HCT116 (cell line): ENCODE measurements around the gene S1PR2. TPM values are rescaled to one million over a fixed set of nuclear protein-coding genes. Genes with fewer than 3 reads are reported as not detected.

Experiments
- ATAC-seq: fragments of 200-7000 bp; cut with Tn5 transposase; 2 replicates; pipeline ENCODE4 v1.9.1; 2020; ENCODE audit warnings: mild to moderate bottlenecking, moderate library complexity
- BruUV-seq: library from RNA; stranded (reverse); fragments of 400-500 nt; replicated peaks from 2 replicates; lab custom pipeline; 2021; lab: Mats Ljungman, UMichigan
- CTCF ChIA-PET: fragments of 300-600 bp; sonication (Branson Sonifier 250); formaldehyde crosslinking; loops from one replicate; lab custom pipeline; 2021; ENCODE audit warnings: antibody characterized with exemption; lab: Charles Lee
- POLR2A ChIA-PET: fragments of 300-600, 350-600 bp; sonication (Branson Sonifier 250); formaldehyde crosslinking; loops from one replicate; lab custom pipeline; 2021; ENCODE audit warnings: antibody characterized with exemption; lab: Charles Lee
- RAD21 ChIA-PET, 2 experiments: fragments of 300-600 bp; sonication (Branson Sonifier 250); formaldehyde crosslinking; loops; one replicate each; lab custom pipeline; 2023; ENCODE audit warnings: low total read pairs in 2 of 2; ENCODE audit not compliant: uncharacterized antibody in 2 of 2, unreplicated experiment in 2 of 2, low non-redundant PET in 1 of 2; lab: Charles Lee
- DNase-seq: peaks from one replicate; pipeline ENCODE4 v3.0.0-alpha.2; 2010; ENCODE audit warnings: low read depth, low spot score
- H2AFZ ChIP-seq: fragments of 200-600 bp; shearing (Covaris generic), sonication (generic); 2 replicates; pipeline ENCODE4 v1.6.1; 2017; ENCODE audit warnings: low read depth, mixed run types, mixed read lengths, antibody characterized with exemption, low read length; ENCODE audit not compliant: poor library complexity, severe bottlenecking
- H3K27ac ChIP-seq: 2 replicates; pipeline ENCODE4 v1.5.1; 2012; ENCODE audit warnings: low read depth, low read length
- H3K27me3 ChIP-seq: fragments of 200-600 bp; sonication (generic); 2 replicates; pipeline ENCODE4 v1.6.1; 2016; ENCODE audit warnings: mixed run types, low read length, mixed read lengths; ENCODE audit not compliant: insufficient read depth
- H3K36me3 ChIP-seq, 2 experiments: fragments of 200-500 bp in 1 of 2; fragments of 200-600 bp in 1 of 2; sonication (Bioruptor generic) in 1 of 2; sonication (generic) in 1 of 2; 2 replicates each; pipeline versions ENCODE4 v1.5.1 to v1.6.1; 2014 to 2016; ENCODE audit warnings: low read length in 2 of 2, inconsistent platforms in 1 of 2, mixed read lengths in 1 of 2, mixed run types in 1 of 2; ENCODE audit not compliant: insufficient read depth in 2 of 2, control insufficient read depth in 1 of 2
- H3K4me1 ChIP-seq, 2 experiments: fragments of 200-600 bp in 1 of 2; sonication (generic) in 1 of 2; 2 replicates each; pipeline versions ENCODE4 v1.5.1 to v1.6.1; 2012 to 2017; ENCODE audit warnings: low read length in 2 of 2, inconsistent platforms in 1 of 2, mild to moderate bottlenecking in 1 of 2, mixed read lengths in 1 of 2, mixed run types in 1 of 2, moderate library complexity in 1 of 2; ENCODE audit not compliant: insufficient read depth in 2 of 2, control insufficient read depth in 1 of 2
- H3K4me2 ChIP-seq: fragments of 200-600 bp; sonication (generic); 2 replicates; pipeline ENCODE4 v1.6.1; 2017; ENCODE audit warnings: mixed run types, low read length, mixed read lengths
- H3K4me3 ChIP-seq, 2 experiments: fragments of 200-600 bp in 1 of 2; sonication (generic) in 1 of 2; replicated peaks in 1 of 2; 2 replicates each; pipeline ENCODE4 v1.5.1; 2011 to 2016; ENCODE audit warnings: low read length in 2 of 2, control low read depth in 1 of 2, low read depth in 1 of 2, mild to moderate bottlenecking in 1 of 2, mixed read lengths in 1 of 2, mixed run types in 1 of 2
- H3K79me2 ChIP-seq: fragments of 200-600 bp; sonication (generic); 2 replicates; pipeline ENCODE4 v1.6.1; 2017; ENCODE audit warnings: mild to moderate bottlenecking, mixed run types, low read length, moderate library complexity, mixed read lengths; ENCODE audit not compliant: insufficient read depth
- H3K9ac ChIP-seq: fragments of 200-600 bp; sonication (generic); 2 replicates; pipeline ENCODE4 v1.6.1; 2016; ENCODE audit warnings: low read length, mixed read lengths
- H3K9me2 ChIP-seq: fragments of 200-600 bp; sonication (generic), shearing (Covaris generic); 2 replicates; pipeline ENCODE4 v1.6.1; 2017; ENCODE audit warnings: mixed run types, mild to moderate bottlenecking, moderate library complexity; ENCODE audit not compliant: insufficient read depth
- H3K9me3 ChIP-seq, 2 experiments: fragments of 200-500 bp in 1 of 2; fragments of 200-600 bp in 1 of 2; sonication (Bioruptor generic) in 1 of 2; sonication (generic) in 1 of 2; 2 replicates each; pipeline ENCODE4 v1.6.1; 2014 to 2017; ENCODE audit warnings: low read length in 2 of 2, mixed read lengths in 2 of 2, inconsistent platforms in 1 of 2, low read depth in 1 of 2, mild to moderate bottlenecking in 1 of 2, mixed run types in 1 of 2, moderate library complexity in 1 of 2; ENCODE audit not compliant: control insufficient read depth in 1 of 2, insufficient read depth in 1 of 2
- H4K20me1 ChIP-seq: fragments of 200-600 bp; sonication (generic), shearing (Covaris generic); 2 replicates; pipeline ENCODE4 v1.6.1; 2017; ENCODE audit warnings: mixed run types, mild to moderate bottlenecking, moderate library complexity; ENCODE audit not compliant: insufficient read depth
- EZH2 ChIP-seq: fragments of 200-600 bp; sonication (generic); IDR thresholded peaks from 2 replicates; pipeline ENCODE4 v1.6.1; 2017; ENCODE audit warnings: antibody characterized with exemption, mixed run types
- JUND ChIP-seq: IDR thresholded peaks from 2 replicates; pipeline ENCODE4 v1.6.1; 2012
- POLR2AphosphoS5 ChIP-seq: IDR thresholded peaks from 2 replicates; pipeline ENCODE4 v1.6.1; 2011; ENCODE audit warnings: mild to moderate bottlenecking, low read depth, low read length, moderate library complexity
- SIN3A ChIP-seq: IDR thresholded peaks from 2 replicates; pipeline ENCODE4 v1.6.1; 2012; ENCODE audit warnings: low read depth
- intact Hi-C: fragments of 100-400 bp; cut with micrococcal nuclease; formaldehyde crosslinking; loops from 2 replicates; pipeline ENCODE4 v1.10.0; 2022
- total RNA-seq: library from RNA; stranded (reverse); gene quantifications from one replicate; pipeline ENCODE4 v1.2.1, GENCODE V29; 2021; ENCODE audit not compliant: unreplicated experiment
- TF ChIP-seq, protein P1 (sequence below): IDR thresholded peaks from 2 replicates; pipeline ENCODE4 v1.6.1; 2012; ENCODE audit warnings: low read depth
- TF ChIP-seq, protein P2 (sequence below), 3 experiments: fragments of 200-600 bp in 1 of 3; sonication (generic) in 1 of 3; IDR thresholded peaks in 2 of 3; conservative IDR thresholded peaks in 1 of 3; 2 replicates each; pipeline ENCODE4 v1.5.1; 2012 to 2017; ENCODE audit warnings: low read depth in 2 of 3, low read length in 2 of 3, antibody characterized with exemption in 1 of 3, borderline replicate concordance in 1 of 3, control low read depth in 1 of 3, mild to moderate bottlenecking in 1 of 3, mixed read lengths in 1 of 3, mixed run types in 1 of 3, moderate library complexity in 1 of 3; ENCODE audit not compliant: insufficient read depth in 1 of 3
- TF ChIP-seq, protein P3 (sequence below): IDR thresholded peaks from 2 replicates; pipeline ENCODE4 v1.6.1; 2012

Gene S1PR2
- total RNA-seq, 1 experiment from 2014 or later: 6.1 TPM

GRCh38 chr19:10243606-10244005 is 12.5 kb upstream of the S1PR2 start:
- ATAC-seq (no peak), DNase-seq (no peak)
- CTCF ChIA-PET: interaction anchor here (0.7 kb wide), 1 partner anchor 147 kb away, joined by 3 read pairs; no protein-coding TSS in a partner anchor
- Histone ChIP-seq H3K36me3 (no peaks in the 10 kb centered on the region), H3K9me2 (no peaks in the 10 kb centered on the region), H3K27ac (no peak overlapping the region), H2AFZ (no peak overlapping the region), H4K20me1 (no peaks in the 10 kb centered on the region), H3K27me3 (no peaks in the 10 kb centered on the region), H3K4me2 (no peak overlapping the region), H3K9ac (no peak overlapping the region), H3K79me2 (no peaks in the 10 kb centered on the region), H3K4me3 (no peak overlapping the region), H3K4me1 (peaks cover 35 to 54% of the 10 kb centered on the region in 2 experiments), H3K9me3 (no peaks in the 10 kb centered on the region)
- POLR2A ChIA-PET: no interaction called here
- TF ChIP-seq, protein P1, sequence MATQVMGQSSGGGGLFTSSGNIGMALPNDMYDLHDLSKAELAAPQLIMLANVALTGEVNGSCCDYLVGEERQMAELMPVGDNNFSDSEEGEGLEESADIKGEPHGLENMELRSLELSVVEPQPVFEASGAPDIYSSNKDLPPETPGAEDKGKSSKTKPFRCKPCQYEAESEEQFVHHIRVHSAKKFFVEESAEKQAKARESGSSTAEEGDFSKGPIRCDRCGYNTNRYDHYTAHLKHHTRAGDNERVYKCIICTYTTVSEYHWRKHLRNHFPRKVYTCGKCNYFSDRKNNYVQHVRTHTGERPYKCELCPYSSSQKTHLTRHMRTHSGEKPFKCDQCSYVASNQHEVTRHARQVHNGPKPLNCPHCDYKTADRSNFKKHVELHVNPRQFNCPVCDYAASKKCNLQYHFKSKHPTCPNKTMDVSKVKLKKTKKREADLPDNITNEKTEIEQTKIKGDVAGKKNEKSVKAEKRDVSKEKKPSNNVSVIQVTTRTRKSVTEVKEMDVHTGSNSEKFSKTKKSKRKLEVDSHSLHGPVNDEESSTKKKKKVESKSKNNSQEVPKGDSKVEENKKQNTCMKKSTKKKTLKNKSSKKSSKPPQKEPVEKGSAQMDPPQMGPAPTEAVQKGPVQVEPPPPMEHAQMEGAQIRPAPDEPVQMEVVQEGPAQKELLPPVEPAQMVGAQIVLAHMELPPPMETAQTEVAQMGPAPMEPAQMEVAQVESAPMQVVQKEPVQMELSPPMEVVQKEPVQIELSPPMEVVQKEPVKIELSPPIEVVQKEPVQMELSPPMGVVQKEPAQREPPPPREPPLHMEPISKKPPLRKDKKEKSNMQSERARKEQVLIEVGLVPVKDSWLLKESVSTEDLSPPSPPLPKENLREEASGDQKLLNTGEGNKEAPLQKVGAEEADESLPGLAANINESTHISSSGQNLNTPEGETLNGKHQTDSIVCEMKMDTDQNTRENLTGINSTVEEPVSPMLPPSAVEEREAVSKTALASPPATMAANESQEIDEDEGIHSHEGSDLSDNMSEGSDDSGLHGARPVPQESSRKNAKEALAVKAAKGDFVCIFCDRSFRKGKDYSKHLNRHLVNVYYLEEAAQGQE: no peak
- TF ChIP-seq POLR2AphosphoS5: no peak
- no peak for TF ChIP-seq EZH2
- TF ChIP-seq, protein P2, sequence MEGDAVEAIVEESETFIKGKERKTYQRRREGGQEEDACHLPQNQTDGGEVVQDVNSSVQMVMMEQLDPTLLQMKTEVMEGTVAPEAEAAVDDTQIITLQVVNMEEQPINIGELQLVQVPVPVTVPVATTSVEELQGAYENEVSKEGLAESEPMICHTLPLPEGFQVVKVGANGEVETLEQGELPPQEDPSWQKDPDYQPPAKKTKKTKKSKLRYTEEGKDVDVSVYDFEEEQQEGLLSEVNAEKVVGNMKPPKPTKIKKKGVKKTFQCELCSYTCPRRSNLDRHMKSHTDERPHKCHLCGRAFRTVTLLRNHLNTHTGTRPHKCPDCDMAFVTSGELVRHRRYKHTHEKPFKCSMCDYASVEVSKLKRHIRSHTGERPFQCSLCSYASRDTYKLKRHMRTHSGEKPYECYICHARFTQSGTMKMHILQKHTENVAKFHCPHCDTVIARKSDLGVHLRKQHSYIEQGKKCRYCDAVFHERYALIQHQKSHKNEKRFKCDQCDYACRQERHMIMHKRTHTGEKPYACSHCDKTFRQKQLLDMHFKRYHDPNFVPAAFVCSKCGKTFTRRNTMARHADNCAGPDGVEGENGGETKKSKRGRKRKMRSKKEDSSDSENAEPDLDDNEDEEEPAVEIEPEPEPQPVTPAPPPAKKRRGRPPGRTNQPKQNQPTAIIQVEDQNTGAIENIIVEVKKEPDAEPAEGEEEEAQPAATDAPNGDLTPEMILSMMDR (IDR thresholded peaks at IDR 0.05 in 2 of 3, conservative IDR thresholded peaks at IDR 0.05 in 1 of 3; ENCODE audit: borderline replicate concordance in 1 of 3, insufficient read depth in 1 of 3, low read depth in 2 of 3, low read length in 2 of 3): no peak
- no peak for TF ChIP-seq SIN3A
- TF ChIP-seq JUND: no peak
- TF ChIP-seq, protein P3, sequence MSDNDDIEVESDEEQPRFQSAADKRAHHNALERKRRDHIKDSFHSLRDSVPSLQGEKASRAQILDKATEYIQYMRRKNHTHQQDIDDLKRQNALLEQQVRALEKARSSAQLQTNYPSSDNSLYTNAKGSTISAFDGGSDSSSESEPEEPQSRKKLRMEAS: no peak
- intact Hi-C loops: no loop called here
- BruUV-seq: no TSS peak
- RAD21 ChIA-PET: no interaction called here
